NCI-H748 treated with DMSO at 0.1 percent for 48 hours (cell line): ENCODE results near the gene HIGD1B.

Experiments used
- DNase-seq: peaks from one replicate; lab custom pipeline; 2025; lab: John Stamatoyannopoulos, UW

Gene HIGD1B

DNA sequence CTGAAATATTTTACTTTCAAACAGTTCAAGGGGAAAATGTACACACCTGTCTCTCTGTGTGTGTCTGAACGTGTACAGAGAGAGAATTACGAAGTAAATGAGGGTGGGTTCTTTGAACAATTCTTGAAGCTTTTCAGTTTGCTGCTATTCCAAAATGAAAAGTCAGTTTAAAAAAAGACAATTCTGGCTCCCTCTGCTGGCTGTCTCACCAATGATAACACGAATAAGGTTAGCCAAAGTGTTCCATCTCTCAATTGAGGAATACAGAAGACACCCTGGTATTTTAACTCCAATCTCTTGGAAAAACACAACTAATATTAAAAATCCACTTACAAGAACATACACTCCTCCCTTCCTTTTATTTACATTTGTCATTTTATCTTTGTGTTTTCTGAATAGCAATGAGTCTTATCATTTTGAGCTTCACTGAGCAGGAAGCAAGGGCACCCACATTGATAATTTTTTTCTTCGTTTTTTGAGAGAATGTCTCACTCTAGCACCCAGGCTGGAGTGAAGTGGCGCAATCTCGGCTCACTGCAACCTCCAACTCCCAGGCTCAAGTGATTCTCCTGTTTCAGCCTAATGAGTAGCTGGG, 31.0 kb downstream of the HIGD1B start:
- DNase-seq: peak; percentile 4

DNA sequence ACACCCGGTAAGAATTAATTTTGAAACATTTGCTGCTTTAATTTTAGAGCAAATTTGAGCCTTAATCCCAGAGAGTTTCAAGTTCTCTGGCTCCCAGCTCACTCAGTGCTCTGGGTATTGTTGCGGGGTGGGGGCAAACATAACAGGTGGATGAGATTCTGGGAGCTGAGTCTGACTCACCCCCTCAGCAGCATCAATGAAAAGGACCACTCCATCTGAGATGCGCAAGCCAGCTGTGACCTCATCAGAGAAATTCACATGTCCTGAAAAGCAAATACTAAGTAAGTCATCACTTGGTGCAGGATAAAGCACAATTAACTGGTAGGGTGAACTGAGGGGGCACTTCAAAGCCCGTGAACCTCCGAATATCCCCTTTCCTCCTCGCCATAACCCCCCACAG, 31.7 kb downstream of the HIGD1B start:
- no peak for DNase-seq

- no peak for DNase-seq
These were observed 32.4 kb downstream of the HIGD1B start for GRCh38 chr17:44880062-44880461.

DNA sequence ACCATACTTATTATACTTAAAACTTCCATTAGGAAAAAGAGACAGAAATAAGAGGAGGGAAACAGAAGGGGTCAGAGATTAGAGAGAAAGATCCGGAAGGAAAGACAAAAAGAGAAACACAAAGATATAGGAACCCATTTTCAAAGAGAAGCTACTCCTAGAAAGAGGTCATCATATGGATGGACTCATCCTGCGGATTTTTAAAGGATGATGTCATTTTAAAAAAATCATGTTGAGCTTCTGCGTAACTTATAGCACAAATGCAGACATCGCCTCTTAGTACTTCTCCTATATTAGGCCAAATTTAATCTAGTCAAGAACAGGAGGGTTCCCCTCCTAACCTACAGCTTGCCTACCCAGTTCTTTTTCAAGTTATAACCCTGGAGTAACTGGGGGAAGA, 33.5 kb downstream of the HIGD1B start:
- no peak for DNase-seq

- DNase-seq: no peak
These were observed 37.3 kb downstream of the HIGD1B start for GRCh38 chr17:44884941-44885340.

- DNase-seq: no peak
These were observed 39.3 kb downstream of the HIGD1B start for GRCh38 chr17:44887016-44887415.

- DNase-seq: no peak
These were observed 40.6 kb downstream of the HIGD1B start for GRCh38 chr17:44887971-44888954.

DNA sequence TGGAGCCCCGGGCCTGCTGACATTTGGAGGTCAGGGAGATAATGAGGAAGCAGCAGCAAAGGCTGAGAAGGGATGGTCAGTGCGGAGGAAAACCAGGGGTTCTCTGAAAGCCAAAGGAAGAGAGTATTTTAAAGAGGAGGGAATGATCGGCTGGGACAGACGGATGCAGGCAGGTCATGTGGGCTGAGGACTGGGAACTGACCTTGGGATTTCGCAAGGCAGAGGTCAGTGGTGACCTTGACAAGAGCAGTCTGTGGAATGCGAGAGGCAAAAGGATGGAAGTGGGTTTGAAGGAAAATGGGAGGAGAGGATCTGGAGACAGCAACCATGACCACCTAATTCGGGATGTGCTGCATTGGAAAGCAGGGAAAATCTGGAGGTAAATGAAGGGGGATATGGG, 41.3 kb downstream of the HIGD1B start:
- DNase-seq: no peak

GRCh38 chr17:44892250-44892649, 44.6 kb downstream of the HIGD1B start:
- no peak for DNase-seq

DNA sequence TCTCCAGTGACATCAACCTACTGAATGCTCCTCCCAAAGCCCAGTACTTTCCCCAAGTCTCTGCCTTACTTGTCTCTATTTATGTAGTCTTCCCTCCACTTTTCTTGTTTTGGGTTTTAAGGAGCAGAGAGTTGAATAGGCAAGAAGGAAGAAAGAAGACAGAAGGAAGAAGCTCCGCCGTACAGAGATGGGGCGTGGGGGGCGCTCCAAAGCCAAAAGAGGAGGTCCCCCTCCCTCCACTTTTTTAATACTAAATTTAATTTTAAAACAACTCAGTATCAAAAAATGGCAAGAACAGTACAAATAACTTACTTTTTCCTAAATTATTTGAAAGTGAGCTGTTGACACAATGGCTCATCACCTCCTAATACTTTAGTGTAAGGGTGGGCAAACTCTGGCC, 47.0 kb downstream of the HIGD1B start:
- DNase-seq: no peak

GRCh38 chr17:44898768-44899073, 51.0 kb downstream of the HIGD1B start:
- no peak for DNase-seq

- peak; percentile 81 for DNase-seq
These were observed 51.5 kb downstream of the HIGD1B start, which contains the start of gene EFTUD2 for GRCh38 chr17:44899074-44899782. TSS of gene EFTUD2 (minus strand) at chr17:44899445. CDS start at chr17:44894521, 4,924 bp downstream.
